GM21515 (cell line): ENCODE data around the gene SLC5A6.
"Not testable (repeated sequence)": the region's sequence is repeated elsewhere in the genome, so short reads cannot be mapped to it uniquely, and the experiment has no call there.

ENCODE experiments used
- ATAC-seq: cut with Tn5 transposase; IDR thresholded peaks from one replicate; pipeline ENCODE4 v1.9.1; 2021; ENCODE audit not compliant: unreplicated experiment

The SLC5A6 gene

GRCh38 chr2:27177441-27178351 lies 34.4 kb downstream of the SLC5A6 start:
- no peak for ATAC-seq

DNA sequence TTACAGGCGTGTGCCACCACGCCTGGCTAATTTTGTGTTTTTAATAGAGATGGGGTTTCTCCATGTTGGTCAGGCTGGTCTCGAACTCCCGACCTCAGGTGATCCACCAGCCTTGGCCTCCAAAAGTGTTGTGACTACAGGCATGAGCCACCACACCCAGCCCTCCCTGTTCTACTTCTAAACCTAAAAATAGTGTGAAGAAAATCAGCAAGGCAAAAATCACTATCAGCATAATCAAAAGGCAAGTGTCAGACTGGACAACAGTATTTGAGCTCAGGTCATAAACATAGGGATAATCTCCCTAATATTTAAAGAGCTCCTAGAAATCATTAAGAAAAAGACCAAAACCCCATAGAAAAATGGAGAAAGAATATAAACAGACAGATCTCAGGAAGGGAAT lies 36.3 kb downstream of the SLC5A6 start:
- ATAC-seq: not testable (repeated sequence)

GRCh38 chr2:27175330-27175729 lies 36.7 kb downstream of the SLC5A6 start:
- no peak for ATAC-seq

DNA sequence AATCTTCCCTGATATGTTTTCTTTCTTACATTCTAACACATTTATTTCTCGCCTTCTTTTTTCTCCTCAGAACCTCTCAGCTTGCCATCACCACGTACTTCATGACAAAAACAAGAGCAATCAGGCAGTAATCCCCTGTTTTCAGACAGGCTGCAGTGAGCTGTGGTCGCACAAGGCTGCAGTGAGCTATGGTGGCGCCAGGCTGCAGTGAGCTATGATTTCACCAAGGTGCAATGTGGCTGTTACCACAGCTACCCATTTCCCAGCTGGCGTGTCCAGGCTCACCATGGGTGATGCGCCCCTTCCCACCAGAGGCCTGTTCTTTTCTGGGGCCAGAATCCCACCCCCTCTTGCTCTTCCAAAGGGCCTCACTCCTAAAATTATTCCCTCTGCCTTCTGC lies 37.4 kb downstream of the SLC5A6 start:
- ATAC-seq: no peak

DNA sequence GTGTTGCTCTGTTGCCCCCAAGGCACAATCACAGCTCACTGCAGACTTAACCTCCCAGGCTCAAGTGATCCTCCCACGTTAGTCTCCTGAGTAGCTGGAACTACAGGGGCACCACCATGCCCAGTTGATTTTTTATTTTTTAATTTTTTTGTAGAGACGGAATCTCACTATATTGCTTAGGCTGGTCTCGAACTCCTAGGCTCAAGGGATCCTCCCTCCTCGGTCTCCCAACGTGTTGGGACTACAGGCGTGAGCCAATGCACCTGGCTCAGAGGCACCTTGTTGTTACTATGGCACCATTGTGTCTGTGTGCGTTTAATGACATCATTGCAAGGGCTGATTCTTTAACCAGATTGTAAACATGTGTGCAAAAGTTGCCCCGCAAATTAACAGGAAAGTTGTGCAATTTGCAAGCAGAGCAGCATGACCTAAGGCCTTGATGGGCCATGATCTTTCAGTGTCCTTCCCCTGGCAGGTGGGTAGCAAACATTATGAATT lies 40.7 kb downstream of the SLC5A6 start:
- ATAC-seq: no peak

DNA sequence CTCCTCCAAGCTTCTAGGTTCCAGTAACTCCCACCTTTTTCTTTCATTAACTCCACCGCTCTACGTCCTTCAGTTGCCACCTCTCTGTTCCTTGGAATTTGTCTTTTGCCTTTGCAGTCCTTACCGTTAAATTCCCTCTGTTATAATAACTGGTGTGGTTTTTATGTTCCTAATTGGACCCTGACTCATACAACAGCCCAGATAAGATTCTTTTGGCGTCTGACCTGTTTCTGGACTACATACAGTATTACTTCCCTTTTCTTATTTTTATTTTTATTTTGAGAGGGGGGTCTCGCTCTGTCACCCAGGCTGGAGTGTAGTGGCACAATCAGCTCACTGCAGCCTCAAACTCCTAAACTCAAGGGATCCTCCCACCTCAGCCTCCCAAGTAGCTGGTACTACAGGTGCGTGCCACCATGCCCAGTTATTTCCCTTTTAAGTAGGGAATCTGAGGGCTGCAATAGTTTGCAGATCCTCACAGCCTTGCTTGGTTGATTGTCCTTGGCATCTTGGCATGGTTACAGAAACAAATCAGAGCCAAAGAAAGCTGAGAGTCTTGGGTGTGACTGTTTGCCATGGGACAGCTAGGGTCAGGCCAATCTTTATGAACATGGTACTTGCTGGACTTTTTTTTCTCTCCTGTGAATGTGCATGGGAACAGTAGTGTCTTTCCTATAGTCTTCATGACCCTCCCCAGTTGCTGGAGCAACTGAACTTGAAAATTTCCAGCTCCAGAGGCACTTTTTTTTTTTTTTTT lies 41.3 kb downstream of the SLC5A6 start:
- no peak for ATAC-seq

- no peak for ATAC-seq
These were observed 46.9 kb downstream of the SLC5A6 start for GRCh38 chr2:27164960-27165763.

DNA sequence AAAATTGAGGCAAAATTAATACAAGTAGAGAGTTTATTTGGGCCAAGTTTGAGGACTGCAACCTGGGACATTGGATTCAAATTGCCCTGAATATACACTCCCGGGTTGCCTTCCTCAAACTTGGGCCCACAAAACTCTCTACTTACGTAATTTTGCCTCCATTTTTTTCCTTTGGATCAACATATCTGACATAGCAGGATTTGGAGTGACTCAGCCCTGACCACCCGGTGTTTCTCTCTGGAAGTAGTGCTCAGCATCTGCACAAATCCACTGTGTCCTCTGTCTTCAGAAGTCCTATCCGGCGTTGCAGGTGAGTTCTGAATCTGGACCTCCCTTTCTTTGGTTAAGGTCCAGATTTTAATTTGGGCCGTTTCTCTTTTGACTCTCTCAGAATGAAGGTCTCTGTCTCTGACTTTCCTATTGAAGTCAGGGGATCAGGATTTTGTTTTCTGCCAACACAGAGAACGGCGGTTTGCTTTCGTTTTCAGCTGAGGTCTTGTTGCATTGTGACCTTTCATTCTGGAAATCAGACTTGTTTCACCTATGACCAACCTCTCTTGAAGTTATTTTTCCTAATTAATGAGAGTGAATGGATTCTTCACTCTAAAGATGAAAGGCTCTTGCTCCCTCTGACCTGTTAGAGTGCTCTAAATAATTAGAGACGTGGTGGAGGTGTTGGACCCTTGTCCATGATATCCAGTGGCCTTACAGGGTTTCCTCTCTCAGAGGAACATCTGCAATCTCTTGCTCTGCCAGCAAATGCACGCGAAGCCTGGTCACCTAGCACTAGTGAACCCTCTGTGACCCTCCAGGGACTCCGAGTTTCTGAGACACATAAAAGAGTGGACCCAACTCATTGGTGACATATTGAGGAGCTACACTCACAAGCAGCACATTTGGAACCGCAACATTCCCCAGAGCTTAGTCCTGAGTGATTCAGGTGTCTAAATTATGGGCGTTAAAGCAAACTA lies 49.6 kb downstream of the SLC5A6 start:
- ATAC-seq: no peak

DNA sequence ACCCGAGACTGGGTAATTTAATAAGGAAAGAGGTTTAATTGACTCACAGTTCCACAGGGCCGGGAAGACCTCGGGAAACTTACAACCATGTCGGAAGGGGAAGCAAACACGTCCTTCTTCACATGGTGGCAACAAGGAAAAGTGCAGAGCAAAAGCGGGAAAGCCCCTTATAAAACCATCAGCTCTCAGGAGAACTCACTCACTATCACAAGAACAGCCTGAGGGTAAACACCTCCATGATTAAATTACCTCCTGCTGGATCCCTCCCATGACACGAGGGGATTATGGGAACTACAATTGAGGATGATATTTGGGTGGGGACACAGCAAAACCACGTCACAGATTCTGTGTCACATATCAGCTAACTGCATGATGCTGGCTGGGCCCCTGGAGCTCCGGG lies 51.9 kb downstream of the SLC5A6 start:
- ATAC-seq: no peak

GRCh38 chr2:27159271-27159670 lies 52.8 kb downstream of the SLC5A6 start:
- no peak for ATAC-seq

GRCh38 chr2:27158468-27158867 lies 53.6 kb downstream of the SLC5A6 start:
- ATAC-seq: no peak

DNA sequence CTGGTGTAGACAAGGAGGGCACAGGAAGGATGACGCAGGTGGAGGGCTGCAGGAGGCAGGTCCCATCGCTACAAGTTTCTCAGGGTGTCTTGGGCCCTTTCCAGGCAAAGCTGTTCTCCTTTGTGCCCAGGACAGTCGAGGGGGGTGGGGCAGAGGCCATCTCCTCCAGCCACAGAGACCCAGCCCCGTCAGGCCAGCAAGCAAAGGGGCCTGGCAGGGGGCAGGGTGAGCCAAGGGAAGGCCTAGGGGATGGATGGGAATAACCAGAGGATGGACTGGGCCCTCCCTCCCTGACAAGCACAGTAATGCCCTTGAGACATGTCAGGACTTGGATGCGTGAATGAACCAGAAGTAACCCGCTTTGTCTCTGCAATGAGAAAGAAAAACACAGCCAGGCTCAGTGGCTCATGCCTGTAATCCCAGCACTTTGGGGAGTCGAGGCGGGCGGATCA lies 57.0 kb downstream of the SLC5A6 start:
- ATAC-seq: no peak

DNA sequence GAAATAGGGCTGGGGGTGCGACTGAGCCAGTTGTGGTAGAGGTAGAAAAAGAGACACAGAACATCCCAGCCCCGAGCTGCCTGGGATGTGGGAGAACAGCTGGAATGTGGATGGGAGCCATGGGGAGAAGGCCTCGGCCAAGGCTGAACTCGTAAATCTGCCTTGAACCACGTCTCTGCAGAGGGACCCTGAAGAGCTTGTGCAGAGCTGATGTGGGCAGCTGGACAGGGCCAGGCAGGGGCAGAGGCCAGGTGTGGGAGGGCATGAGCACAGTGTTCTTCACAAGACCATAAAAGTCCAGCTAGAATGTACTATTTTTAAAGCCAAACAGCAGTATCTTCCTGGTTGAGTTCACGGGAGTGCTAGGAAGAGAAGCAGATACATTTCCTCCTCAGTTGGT lies 57.6 kb downstream of the SLC5A6 start:
- no peak for ATAC-seq

DNA sequence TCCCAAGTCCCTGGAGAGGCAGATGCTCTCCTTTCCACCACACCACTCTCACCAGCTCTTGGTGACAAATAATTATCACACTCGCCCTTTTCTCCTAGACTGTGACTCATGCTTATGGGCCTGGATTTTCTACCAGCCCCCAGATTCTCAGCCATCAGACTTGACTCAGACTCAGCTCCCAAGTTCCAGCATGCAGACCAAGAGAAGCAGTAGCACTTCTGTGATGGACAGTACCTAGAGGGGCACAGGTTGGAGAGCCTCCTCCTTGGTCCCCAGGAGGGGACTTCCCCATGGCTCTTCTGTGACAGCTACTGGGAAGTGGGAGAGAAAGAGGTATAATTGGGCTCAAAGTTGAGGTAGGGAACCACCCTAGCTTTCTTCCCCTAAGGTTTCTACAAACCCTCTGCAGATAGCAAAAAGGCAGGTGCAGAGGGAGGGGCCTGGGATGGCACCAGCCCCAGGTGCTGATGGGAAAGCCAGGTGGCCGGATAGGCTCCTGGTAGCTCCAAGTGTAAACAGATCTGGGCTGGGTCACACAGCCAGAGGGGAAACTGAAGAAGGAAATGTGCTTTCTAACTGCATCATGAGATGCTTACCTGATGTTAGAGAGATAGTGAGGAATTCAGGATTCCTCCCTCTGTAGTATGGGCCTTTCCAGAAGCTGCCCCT lies 59.1 kb downstream of the SLC5A6 start:
- ATAC-seq: no peak

DNA sequence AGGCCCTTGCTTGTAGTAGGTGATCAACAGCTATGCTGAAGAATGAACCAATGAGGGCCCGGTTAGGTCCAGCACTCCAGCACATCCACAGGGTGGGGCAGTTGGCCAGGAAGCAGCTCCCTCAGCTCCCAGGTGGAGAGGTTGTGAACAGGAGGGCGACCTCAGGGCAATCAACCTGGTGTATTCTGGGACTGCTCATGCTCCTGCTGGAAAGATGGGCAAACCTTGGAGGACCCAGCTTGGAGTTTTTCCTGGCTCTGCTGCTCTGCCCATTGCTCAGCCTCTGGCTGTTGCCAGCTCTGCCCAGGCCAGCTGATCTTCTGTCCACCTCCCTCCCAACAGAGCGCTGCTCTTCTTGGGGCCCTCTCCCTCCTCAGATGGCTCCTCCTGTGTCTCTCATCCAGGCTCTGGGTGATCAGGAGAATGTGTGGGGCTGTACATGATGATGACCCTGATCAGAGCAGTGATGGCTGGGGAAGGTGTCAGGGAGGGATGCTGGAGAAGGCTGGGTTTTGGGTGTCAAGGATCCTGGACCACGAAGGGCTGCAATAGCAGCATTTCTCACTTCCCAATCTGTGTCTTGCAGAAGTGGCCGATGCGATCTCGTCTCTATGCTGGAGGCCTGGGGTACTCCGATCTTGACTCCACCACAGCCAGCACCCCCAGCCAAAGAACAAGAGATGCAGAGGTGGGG lies 59.8 kb downstream of the SLC5A6 start:
- no peak for ATAC-seq

DNA sequence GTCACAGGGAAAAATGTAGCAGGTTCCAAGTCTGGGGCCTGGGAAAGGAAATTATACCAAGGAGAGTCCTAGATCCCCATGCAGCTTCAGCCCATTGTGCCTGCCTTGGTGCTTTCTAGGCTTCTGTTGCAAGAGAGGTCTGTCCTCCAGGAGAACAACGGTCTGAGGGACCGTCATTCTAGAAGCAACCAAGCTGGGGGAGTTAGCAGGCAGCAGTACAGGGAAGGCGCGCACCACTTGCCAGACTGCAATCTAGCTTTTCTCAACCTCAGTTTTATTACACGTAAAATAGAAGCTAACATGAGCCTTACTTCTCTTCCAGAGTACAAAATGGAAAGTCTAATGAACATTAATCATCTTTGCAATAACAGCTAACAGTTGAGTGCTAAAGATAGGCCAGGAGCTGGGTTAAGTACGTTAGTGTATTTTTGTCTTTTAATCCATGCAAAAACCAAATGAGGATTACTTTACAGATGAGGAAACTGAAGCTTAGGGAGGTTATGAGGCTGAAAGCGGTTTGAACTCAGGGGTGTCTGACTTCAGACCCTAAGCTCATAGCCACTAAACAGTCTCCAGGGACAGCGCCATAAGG lies 61.3 kb downstream of the SLC5A6 start:
- no peak for ATAC-seq
